GM21737 (cell line): ENCODE results near the gene TBC1D13.

Experiments used
- ATAC-seq: cut with Tn5 transposase; IDR thresholded peaks from one replicate; pipeline ENCODE4 v1.9.1; 2021; ENCODE audit warnings: mild to moderate bottlenecking, moderate library complexity; ENCODE audit not compliant: unreplicated experiment

Gene TBC1D13

DNA sequence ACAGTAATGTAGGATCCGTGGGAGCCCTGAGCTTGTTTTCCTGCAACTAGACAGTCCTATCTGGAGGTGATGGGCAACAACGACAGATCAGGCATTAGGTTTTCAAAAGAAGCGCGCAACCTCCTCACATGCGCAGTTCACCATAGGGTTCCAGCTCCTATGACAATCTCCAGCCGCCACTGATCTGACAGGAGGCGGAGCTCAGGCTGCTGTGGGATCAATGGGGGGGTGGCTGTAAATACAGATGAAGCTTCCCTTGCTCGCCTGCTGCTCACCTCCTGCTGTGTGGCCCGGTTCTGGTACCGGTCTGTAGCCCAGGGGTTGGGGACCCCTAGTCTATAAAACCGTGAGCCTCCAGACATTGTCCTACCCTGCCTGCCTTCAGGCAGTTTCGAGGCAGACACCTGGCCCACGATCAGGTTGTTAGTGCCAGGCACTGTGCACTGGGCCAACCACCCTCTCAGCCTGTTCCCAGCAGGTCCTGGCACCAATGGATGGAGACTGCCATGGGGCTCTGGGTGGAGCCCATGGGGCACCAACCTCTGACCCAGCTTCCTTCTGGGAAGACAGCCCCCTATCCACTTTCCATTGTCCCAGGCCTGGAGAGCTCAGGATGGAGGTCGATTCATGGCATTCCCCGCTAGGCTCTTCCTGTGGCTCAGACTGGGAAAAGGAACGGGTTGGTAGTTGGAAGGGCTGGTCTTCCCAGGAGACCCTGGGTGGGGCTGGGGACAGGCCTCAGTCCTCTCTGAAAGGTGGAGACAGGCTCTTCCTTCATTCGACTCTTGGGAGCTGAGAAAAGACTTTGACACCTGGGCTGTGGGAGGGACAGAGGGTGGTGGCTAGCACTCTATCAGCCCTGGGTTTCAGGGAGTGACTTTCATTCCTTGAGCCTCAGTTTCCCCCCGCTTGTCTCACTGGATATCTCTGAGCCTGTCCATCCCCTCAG, 32.9 kb downstream of the TBC1D13 start:
- no peak for ATAC-seq

DNA sequence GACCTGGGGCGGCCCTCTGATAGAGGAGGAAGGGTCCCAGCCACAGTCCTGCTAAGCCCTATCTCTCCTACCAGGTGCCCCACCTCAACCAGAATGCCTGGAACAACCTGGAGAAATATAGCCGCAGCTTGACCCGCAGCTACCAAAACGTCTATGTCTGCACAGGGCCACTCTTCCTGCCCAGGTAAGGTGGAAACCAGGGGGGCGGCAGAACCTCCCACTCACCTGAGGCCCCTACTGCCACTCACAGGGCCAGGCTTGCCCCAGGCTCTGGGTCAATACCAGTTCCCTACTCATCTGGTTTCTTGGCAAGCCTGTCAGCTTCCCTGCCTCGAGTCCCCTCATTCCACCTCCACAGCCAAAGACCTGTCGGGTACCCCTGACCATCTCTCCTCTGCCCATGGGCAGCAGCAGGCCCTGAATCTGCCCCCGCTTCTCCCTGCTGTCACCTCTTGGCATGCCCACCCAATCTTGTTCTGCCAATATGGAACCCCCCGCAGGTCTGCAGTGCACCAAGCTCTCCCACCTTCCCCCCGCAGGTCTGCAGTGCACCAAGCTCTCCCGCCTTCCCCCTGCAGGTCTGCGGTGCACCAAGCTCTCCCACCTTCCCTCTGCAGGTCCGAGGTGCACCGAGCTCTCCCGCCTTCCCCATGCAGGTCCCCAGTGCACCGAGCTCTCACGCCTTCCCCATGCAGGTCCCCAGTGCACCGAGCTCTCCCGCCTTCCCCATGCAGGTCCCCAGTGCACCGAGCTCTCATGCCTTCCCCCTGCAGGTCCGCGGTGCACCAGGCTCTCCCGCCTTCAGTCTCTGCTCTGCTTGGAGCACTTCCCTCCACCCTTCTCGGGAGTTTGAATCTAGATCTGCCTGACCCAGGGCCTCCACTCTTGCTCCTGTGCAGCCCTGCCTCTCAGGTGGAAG, 33.9 kb downstream of the TBC1D13 start:
- no peak for ATAC-seq

DNA sequence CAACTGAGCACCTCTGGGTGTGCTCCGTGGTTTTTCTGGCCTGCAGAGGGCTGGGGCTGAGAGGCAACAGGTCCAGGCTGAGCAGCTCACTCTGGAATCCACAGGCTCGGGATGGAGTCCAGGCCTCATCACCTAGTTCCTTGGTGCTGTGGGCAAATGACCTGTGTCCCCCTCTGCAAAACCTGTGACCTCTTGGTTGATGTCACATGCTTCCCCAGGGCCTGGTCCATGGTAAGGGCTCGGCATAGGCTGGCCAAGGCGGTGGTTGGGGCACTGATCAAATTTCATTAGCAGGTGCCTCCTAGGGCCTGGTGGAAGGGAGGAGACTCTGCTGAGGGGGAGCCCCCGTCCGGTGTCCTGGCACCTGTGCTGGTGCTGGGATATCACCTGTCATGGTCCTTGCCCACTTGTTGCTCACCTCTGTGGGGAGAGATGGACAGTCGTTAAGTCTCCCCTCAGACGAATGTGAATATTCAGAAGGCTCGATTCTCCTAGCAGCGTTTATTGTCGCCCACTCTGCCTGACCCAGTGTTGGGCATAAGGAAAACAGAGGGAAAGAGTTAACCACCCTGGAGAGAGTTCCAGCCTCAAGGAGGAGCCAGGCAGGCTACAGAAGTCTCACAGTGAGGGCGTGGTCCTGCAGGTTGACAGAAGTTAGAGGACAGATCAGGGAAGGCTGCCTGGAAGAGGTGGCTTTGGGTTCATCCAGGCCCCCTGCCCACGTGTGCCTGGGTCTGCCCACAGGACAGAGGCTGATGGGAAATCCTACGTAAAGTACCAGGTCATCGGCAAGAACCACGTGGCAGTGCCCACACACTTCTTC, 34.7 kb downstream of the TBC1D13 start:
- no peak for ATAC-seq

DNA sequence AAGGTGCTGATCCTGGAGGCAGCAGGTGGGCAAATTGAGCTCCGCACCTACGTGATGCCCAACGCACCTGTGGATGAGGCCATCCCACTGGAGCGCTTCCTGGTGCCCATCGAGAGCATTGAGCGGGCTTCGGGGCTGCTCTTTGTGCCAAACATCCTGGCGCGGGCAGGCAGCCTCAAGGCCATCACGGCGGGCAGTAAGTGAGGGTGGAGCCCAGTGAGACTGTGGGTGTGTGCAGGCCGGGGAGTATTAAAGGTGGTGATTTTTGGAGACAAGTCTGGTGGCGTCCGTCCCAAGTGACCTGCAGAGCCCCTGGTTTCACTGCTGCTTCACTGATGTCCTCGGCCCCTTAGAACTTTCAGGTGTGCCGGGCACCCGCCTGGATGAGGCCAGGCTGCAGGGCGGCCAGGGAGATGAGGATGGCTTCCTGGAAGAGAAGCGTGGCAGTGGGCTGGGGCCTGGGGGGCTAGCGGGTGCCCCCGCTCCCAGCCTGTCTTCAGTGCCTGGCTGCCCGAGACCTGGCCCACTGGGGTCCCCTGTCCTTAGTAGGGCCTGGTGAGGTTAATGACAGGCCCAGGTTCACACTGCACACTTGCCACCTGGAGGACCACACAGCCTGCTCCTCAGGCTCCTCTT, 35.5 kb downstream of the TBC1D13 start:
- no peak for ATAC-seq

DNA sequence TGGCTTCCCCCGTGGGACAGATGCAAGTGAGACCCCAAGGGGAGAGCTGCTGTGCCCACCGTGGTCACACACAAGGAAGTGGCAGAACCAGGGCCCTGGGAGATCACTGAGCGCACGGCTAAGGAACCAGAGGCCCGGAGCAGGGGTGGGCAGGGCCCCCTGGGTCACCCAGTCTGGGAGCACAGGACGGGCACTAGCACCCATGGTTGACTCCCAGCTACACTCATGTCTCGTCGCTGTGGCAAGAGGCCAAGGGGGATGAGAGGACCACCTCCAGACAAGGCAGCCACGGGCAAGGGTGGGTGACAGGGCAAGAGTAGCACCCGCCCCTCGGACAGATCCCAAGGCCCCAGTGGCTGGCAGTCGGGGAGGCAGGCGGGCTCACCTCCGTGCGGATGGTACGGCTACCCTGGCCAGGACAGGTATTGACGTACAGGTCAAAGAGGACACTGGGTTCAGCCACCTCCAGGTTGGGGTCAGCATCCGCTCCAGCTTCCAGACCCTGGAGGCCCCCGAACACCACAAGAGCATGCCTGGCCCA, 36.4 kb downstream of the TBC1D13 start:
- no peak for ATAC-seq

DNA sequence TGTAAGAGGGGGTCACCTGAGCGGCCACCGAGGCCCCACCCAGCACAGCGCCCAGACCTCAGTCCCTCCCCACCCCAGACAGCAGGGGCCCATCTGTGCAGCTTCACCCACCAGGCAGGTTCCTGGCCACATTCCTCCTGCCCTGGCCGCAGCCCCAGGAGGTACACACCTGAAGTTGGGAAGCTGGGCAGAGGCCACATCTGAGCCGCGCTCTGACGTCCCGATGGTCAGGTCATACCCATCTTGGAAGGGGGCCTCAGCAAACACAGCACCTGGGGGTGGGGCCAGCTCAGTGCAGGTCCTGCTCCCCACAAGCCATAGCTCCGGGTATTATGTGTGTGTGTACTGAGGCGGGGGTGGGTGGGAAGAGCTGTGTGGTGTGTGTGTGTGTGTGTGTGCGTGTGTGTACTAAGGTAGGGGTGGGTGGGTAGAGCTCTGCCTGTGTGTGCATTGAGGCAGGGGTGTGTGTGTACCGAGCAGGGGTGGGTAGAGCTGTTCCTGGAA, 36.9 kb downstream of the TBC1D13 start:
- ATAC-seq = no peak

DNA sequence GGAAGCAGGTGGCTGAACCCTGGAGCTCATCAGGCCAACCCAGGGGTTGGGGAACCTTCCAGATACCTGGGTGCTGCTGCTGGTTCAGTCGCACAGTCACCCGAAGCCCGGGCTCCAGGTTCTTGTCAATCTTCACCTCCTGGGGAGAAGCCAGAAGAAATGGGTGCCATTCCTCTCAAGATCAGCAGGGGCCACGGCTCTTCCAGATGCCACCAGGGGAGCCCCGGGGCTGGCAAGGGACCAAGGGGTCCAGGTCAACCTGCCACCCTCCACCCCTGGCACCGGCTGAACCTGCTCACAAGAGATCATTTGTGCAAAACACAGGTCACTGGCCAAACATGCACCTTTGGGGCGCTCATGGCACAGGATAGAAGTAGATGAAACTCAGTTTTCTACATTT, 37.9 kb downstream of the TBC1D13 start:
- ATAC-seq = no peak

DNA sequence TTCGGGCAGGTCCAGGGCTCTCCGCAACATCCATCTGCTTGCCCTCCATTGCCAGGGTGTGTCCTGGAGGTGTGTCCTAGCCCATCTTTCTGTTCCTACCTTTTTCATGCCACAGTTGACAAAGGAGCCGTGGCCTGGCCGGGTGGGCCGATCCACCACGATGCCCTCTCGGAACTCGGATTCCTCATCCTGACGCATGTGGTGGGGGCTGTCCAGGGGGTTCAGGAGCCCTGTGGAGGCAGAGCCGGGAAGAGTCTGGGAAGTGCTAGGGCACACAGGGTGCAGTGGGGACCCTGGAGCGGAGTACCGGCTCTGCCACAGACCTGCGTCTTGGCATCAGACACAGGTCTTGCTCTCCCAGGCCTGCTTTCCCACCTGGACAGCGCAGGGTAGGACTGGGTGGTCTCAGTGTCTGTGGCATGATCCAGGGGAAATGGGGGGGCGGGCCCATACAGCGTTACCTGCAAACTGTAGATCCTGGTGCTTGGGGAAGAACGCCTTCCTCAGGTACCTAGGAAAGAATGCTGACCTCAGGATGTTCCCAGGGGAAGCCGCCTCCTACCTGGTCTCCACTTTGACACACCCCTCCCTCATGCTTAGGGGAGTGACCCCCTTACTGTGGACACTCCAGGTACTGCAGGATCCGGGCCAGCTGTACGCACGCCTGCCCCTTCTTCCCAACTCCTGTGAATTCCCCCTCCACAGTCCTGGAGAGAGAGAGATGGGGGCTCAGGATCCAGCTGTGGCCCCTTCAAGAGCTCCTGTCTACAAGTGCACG, 39.1 kb downstream of the TBC1D13 start:
- no peak for ATAC-seq

DNA sequence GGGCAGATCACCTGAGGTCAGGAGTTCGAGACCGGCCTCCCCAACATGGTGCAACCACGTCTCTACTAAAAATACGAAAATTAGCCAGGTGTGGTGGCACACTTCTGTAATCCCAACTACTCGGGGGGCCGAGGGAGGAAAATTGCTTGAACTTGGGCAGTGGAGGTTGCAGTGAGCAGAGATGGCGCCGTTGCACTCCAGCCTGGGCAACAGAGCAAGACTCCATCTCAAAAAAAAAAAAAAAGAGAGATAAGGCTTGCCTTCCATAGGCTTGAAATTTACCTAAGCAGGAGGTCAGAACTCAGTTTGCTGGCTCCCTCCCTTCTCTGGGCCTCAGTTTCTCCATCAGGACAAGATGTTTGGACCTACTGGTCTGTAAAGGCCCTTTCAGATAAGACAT, 41.2 kb downstream of the TBC1D13 start:
- no peak for ATAC-seq

DNA sequence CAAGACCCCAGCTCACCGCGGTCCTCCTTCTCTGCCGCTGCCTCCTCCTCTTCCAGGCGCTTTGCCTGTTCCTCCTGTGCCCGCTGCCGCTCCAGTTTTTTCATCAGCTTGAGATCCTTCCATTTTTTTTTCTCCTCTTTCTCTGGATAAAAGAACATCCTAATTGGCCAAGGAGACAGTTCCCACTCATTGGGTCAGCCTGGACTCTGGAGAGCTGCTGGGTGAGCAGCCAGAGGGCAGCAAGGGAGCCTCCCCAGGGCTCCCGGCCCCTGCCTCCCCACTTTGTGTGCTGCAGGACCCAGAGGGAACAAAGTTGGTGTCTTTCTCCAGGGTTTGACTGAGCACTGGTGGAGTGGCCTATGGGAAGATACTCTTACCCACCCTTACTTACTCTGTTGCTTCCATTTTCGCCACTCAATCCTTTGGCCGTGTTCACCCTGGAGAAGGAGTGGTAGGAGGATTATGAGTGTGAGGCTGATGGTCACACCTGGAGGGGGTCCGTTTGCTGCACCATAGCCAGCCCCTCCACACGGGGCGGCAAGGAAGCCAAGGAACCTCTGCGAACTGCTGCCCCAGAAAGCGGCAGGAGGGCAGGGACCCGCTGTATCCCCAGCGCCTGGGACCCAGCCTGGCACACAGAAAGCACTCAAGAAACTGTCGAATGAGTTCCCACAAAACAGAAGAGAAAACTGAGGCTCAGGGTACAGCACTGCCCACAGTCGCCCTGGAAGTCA, 41.8 kb downstream of the TBC1D13 start:
- ATAC-seq = no peak

DNA sequence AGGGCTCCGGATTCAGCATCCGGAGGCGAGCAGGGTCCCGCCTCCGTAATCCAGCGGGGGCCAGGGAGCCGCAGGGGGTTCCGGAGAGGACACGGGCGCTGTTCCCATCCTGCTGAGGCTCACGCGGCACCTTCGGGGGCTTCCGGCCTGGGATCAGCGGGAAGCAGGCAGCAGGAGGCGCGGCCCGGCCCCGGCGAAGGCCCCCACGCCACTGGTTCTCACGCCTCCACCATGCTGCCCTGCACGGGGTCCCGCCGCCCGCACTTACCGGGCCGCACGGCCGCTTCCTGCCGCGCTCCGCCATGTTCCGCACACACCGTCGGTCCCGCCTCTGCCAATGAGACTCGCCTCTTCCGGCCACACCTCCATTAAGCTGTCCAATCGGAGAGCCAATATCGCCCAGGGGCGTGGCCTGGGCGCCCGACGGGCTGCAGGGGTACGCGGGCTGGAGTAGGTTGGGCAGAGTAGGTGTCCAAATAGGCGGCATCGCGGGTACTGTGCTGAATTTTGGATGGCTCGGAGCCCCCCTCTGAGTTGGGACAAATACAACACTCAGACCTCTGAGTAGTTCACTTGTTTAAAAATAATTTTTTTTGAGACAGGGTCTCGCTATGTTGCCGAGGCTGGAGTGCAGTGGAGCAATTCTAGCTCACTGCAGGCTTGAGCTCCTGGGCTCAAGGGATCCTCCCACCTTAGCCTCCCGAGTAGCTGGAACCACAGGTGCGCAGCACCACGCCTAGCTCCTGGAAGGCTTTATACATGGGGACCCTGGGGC, 42.6 kb downstream of the TBC1D13 start, which contains the start of gene SPOUT1:
SPOUT1 (minus strand) TSS at position 318 of the 775 bp plus-strand sequence; CDS start at position 304, 14 bp downstream.
- ATAC-seq = peak; percentile 98

DNA sequence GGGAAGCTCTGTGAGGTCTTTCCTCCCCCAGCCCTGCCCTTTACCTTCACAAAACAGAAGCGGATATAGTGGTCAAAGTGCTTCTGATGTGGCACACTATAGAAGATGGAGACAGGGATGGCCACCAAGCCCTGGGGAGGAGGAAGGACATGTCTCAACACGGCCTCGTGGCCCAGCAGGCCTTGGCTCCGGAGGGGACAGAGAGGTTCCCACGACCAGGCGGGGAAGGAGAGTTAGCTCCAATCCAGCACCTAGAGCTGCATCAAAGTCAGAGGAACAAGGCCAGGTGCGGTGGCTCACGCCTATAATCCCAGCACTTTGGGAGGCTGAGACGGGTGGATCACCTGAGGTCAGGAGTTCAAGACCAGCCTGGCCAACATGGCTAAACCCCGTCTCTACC, 46.6 kb downstream of the TBC1D13 start:
- ATAC-seq = no peak

DNA sequence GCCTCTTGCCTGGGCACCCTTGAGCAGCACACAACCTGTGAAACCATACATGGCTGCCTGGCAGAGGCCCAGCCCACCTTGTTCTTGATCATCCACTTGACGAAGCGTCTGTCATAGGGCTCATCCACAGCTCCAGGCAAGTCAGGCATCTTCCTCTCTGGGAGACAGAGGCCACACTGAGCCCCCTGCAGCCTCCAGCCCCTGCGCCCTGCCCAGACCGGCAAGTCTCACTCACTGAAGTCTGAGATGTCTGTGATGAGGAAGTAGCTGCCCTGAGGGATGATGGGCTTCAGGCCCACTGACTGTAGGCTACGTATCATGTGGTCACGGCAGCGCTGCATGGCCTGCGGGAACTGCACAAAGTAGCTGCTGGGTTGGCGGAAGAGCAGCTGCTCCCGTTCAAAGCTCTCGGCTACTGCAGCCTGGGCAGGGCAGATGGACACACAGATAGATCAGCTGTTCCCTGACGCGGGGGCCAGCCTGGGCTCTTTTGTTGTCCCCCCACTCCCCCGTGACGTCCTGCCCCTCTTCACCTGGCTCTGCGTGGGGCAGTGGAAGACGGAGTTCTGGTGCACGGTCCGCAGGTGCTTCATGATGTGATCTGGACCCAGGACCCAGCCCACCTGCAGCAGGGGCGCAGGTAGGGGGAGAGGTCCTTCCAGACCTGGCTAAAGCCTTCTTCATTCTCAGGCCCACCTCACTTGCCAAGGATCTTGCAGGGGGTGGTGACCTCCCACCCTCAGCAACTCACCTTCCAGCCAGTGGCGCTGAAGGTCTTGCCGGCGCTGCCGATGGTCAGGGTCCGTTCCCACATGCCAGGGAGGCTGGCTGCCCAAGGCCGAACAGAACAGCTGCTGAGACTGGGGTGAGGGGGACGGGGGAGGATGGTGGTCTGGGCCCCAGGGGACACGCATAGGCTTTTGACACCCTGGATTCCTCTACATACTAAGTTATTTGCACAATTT, 48.5 kb downstream of the TBC1D13 start:
- no peak for ATAC-seq

DNA sequence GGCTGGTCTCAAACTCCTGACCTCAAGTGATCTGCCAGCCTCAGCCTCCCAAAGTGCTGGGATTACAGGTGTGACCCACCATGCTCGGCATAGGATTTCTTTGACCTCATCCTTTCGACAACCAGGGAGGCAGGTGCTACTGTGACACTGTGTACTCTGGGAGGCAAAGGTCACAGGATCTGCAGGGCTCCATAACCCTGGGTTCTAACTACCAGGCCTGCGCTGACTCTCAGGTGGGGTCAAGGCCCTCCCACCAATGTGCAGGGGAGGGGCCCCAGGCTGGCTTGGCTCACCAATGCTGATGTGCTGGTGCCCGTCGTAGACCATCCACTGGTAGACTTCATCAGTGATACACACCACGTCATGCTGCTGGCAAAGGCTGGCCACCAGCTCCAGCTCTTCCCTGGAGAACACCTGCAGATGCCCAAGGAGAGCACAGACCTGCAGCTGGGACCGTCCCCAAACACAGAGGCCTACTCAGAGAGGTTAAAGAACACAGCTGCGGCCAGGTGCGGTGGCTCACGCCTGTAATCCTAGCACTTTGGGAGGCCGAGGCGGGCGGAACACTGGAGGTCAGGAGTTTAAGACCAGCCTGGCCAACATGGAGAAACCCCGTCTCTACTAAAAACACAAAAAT, 49.6 kb downstream of the TBC1D13 start:
- ATAC-seq = no peak

DNA sequence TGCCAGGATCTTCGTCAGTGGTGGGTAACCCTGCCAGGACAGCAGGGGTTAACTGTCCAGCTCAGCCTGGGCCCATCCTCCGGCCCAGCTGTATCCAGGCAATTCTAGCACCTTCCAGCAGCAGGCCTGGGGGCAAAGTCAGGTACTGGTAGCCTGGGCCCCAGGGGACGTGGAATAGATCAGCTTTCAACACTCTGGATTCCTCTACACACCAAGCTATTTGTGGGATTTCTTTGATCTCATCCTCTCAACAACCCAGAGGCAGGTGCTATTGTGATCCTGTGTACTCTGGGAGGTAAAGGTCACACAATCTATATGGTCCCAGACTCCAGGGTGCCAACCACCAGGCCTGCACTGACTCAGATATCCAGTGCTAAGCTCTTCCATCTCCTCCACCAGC, 51.3 kb downstream of the TBC1D13 start:
- ATAC-seq = no peak

DNA sequence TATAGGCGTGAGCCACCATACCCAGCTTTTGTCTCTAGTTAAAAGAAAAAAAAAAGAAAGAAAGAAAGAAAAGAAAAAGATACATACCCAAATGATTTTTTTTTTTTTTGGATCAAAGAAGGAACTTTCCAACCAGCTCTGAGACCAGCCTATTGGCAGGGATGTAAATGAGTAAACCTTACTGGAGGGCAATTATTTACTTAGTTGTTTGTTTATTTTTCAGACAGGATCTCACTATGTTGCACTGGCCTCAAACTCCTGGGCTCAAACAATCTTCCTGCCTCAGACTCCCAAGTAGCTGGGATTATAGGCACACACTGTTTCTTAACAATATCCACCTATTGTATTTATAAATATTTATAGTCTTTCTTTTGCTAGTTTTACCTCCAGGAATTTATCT, 53.5 kb downstream of the TBC1D13 start:
- no peak for ATAC-seq
